IMR-90 (cell line): ENCODE results near the gene TTC39C. TPM values are rescaled to one million over a fixed set of nuclear protein-coding genes. Genes with fewer than 3 reads are reported as not detected.

Source experiments
- ATAC-seq: fragments of 200-7000 bp; cut with Tn5 transposase; 2 replicates; pipeline ENCODE4 v1.9.1; 2020; ENCODE audit warnings: low read depth, mild to moderate bottlenecking, moderate library complexity
- BruUV-seq: library from RNA; stranded (reverse); fragments of 400-500 nt; replicated peaks from 2 replicates; lab custom pipeline; 2021; lab: Mats Ljungman, UMichigan
- CTCF ChIA-PET: fragments of 300-600 bp; formaldehyde crosslinking; extraction: SDS; loops from one replicate; lab custom pipeline; 2021; ENCODE audit warnings: antibody characterized with exemption; lab: Yijun Ruan, JAX
- POLR2A ChIA-PET: fragments of 300-600 bp; sonication (Branson Sonifier 250); formaldehyde crosslinking; loops from one replicate; lab custom pipeline; 2022; ENCODE audit warnings: antibody characterized with exemption; ENCODE audit not compliant: unreplicated experiment; lab: Charles Lee
- DNase-seq: peaks from one replicate; pipeline ENCODE4 v3.0.0; 2013
- H2AFZ ChIP-seq: replicated peaks from 2 replicates; pipeline ENCODE3; 2013; ENCODE audit warnings: low read length, mild to moderate bottlenecking; ENCODE audit not compliant: poor library complexity
- H2AK5ac ChIP-seq: 2 replicates; pipeline ENCODE4 v1.6.1; 2013; ENCODE audit warnings: low read depth, low read length, inconsistent platforms
- H2AK9ac ChIP-seq: replicated peaks from 2 replicates; pipeline ENCODE3; 2013; ENCODE audit warnings: mild to moderate bottlenecking, low read depth, low read length, moderate library complexity; ENCODE audit not compliant: poor library complexity
- H2BK120ac ChIP-seq: 2 replicates; pipeline ENCODE4 v1.6.1; 2013; ENCODE audit warnings: low read depth, low read length, inconsistent platforms
- H2BK15ac ChIP-seq: 3 replicates; pipeline ENCODE4 v1.6.1; 2013; ENCODE audit warnings: low read depth, low read length, inconsistent platforms
- H2BK20ac ChIP-seq: 2 replicates; pipeline ENCODE4 v1.6.1; 2013; ENCODE audit warnings: low read depth, mild to moderate bottlenecking, inconsistent platforms, low read length, moderate library complexity
- H2BK5ac ChIP-seq: 2 replicates; pipeline ENCODE4 v1.6.1; 2013; ENCODE audit warnings: mild to moderate bottlenecking, low read depth, low read length, inconsistent platforms; ENCODE audit not compliant: poor library complexity, severe bottlenecking
- H3K14ac ChIP-seq: replicated peaks from 2 replicates; pipeline ENCODE4 v1.6.1; 2013; ENCODE audit warnings: low read depth, low read length, inconsistent platforms
- H3K18ac ChIP-seq: 2 replicates; pipeline ENCODE4 v1.6.1; 2013; ENCODE audit warnings: low read depth, low read length, control low read depth
- H3K23ac ChIP-seq: 2 replicates; pipeline ENCODE4 v1.6.1; 2013; ENCODE audit warnings: low read depth, low read length, inconsistent platforms
- H3K27ac ChIP-seq: 2 replicates; pipeline ENCODE4 v1.5.1; 2013; ENCODE audit warnings: mild to moderate bottlenecking, control low read depth, low read length; ENCODE audit not compliant: insufficient read depth
- H3K27me3 ChIP-seq: 2 replicates; pipeline ENCODE4 v1.6.1; 2013; ENCODE audit warnings: low read length; ENCODE audit not compliant: control insufficient read depth, insufficient read depth
- H3K36me3 ChIP-seq: 2 replicates; pipeline ENCODE4 v1.6.1; 2013; ENCODE audit warnings: low read length, mixed read lengths; ENCODE audit not compliant: control insufficient read depth, insufficient read depth
- H3K4ac ChIP-seq: 2 replicates; pipeline ENCODE4 v1.6.1; 2013; ENCODE audit warnings: low read depth, low read length, inconsistent platforms
- H3K4me1 ChIP-seq: 2 replicates; pipeline ENCODE4 v1.6.1; 2013; ENCODE audit warnings: low read length, mixed read lengths; ENCODE audit not compliant: control insufficient read depth, insufficient read depth
- H3K4me2 ChIP-seq: 2 replicates; pipeline ENCODE4 v1.6.1; 2013; ENCODE audit warnings: low read depth, mild to moderate bottlenecking, control low read depth, low read length, moderate library complexity
- H3K4me3 ChIP-seq: 2 replicates; pipeline ENCODE4 v1.5.1; 2013; ENCODE audit warnings: low read depth, mild to moderate bottlenecking, control low read depth, low read length, moderate library complexity; ENCODE audit not compliant: insufficient read depth
- H3K56ac ChIP-seq: 2 replicates; pipeline ENCODE4 v1.6.1; 2013; ENCODE audit warnings: low read length, inconsistent platforms; ENCODE audit not compliant: insufficient read depth; ENCODE audit errors: extremely low read depth
- H3K79me1 ChIP-seq, 2 experiments: 2 replicates each; pipeline ENCODE4 v1.6.1; 2013; ENCODE audit warnings: low read length in 2 of 2, inconsistent platforms in 1 of 2, low read depth in 1 of 2
- H3K9ac ChIP-seq: 2 replicates; pipeline ENCODE4 v1.6.1; 2013; ENCODE audit warnings: low read depth, low read length, control low read depth
- H3K9me1 ChIP-seq: 2 replicates; pipeline ENCODE4 v1.6.1; 2013; ENCODE audit warnings: low read length, inconsistent platforms; ENCODE audit not compliant: insufficient read depth
- H3K9me3 ChIP-seq: 2 replicates; pipeline ENCODE4 v1.6.1; 2013; ENCODE audit warnings: low read length; ENCODE audit not compliant: control insufficient read depth, insufficient read depth
- H4K20me1 ChIP-seq: 2 replicates; pipeline ENCODE4 v1.6.1; 2013; ENCODE audit warnings: low read length, inconsistent platforms; ENCODE audit not compliant: insufficient read depth
- H4K5ac ChIP-seq: 2 replicates; pipeline ENCODE4 v1.6.1; 2013; ENCODE audit warnings: mild to moderate bottlenecking, low read depth, low read length, control low read depth
- H4K8ac ChIP-seq, 2 experiments: 2 replicates each; pipeline ENCODE4 v1.6.1; 2013; ENCODE audit warnings: low read depth in 2 of 2, low read length in 2 of 2, control low read depth in 1 of 2, inconsistent platforms in 1 of 2
- H4K91ac ChIP-seq: 2 replicates; pipeline ENCODE4 v1.6.1; 2013; ENCODE audit warnings: low read depth, low read length, inconsistent platforms; ENCODE audit not compliant: insufficient read depth
- BHLHE40 ChIP-seq: fragments of 150-350 bp; IDR thresholded peaks from 2 replicates; pipeline ENCODE4 v1.6.1; 2016; ENCODE audit warnings: mild to moderate bottlenecking, low read depth, low read length
- CHD1 ChIP-seq: IDR thresholded peaks from 2 replicates; pipeline ENCODE4 v1.6.1; 2012; ENCODE audit warnings: low read depth, low read length, improper control_type of control experiment
- ELK1 ChIP-seq: fragments of 150-350 bp; IDR thresholded peaks from 2 replicates; pipeline ENCODE4 v1.6.1; 2016; ENCODE audit warnings: low read depth, mild to moderate bottlenecking, low read length, moderate library complexity, borderline replicate concordance
- FOS ChIP-seq: fragments of 150-350 bp; IDR thresholded peaks from 2 replicates; pipeline ENCODE4 v1.6.1; 2016; ENCODE audit warnings: low read depth, low read length
- MAFK ChIP-seq: IDR thresholded peaks from 2 replicates; pipeline ENCODE4 v1.6.1; 2012; ENCODE audit warnings: low read depth, low read length, improper control_type of control experiment
- POLR2A ChIP-seq: IDR thresholded peaks from 2 replicates; pipeline ENCODE4 v1.6.1; 2012; ENCODE audit warnings: mild to moderate bottlenecking, low read depth, low read length
- RAD21 ChIP-seq: IDR thresholded peaks from 2 replicates; pipeline ENCODE4 v1.6.1; 2012; ENCODE audit warnings: low read length, improper control_type of control experiment
- SMC3 ChIP-seq: fragments of 150-350 bp; IDR thresholded peaks from 2 replicates; pipeline ENCODE4 v1.6.1; 2016; ENCODE audit warnings: low read depth, mild to moderate bottlenecking, antibody characterized with exemption, low read length, moderate library complexity
- WGBS, 2 experiments: methylation state at CpG; one replicate each; pipeline versions ENCODE4 v1.1.5 to v1.1.7; 2013; ENCODE audit warnings: missing lambda C conversion rate in 2 of 2; ENCODE audit not compliant: insufficient read length in 1 of 2; ENCODE audit errors: extremely low coverage in 2 of 2; 5-methylcytosine and 5-hydroxymethylcytosine counted together
- dilution Hi-C: fragments of 300-500 bp; cut with HindIII; formaldehyde crosslinking; loops from one replicate; pipeline ENCODE4 v1.14.3; 2018; ENCODE audit warnings: low sequenced_read_pairs; ENCODE audit not compliant: unreplicated experiment
- in situ Hi-C: fragments of 300-500 bp; cut with MboI; formaldehyde crosslinking; loops from 3 replicates; pipeline ENCODE4 v1.14.3; 2019; ENCODE audit warnings: low sequenced_read_pairs, inconsistent platforms, mixed read lengths
- intact Hi-C: fragments of 100-400 bp; cut with micrococcal nuclease; formaldehyde crosslinking; loops from 2 replicates; pipeline ENCODE4 v1.10.0; 2022
- polyA plus RNA-seq, 3 experiments: library from polyadenylated mRNA; depleted of rRNA; stranded (reverse); fragments of >200 nt; gene quantifications; 2 replicates each; pipeline ENCODE4 v1.2.3, GENCODE V29; 2012; ENCODE audit warnings: low replicate concordance in 1 of 3
- total RNA-seq: library from RNA; depleted of rRNA; stranded (reverse); fragments of >200 nt; gene quantifications from 2 replicates; pipeline ENCODE4 v1.2.3, GENCODE V29; 2012
- TF ChIP-seq, protein P1 (sequence below): fragments of 150-350 bp; IDR thresholded peaks from 2 replicates; pipeline ENCODE4 v1.6.1; 2017; ENCODE audit warnings: mild to moderate bottlenecking, antibody characterized with exemption, low read length, low read depth
- TF ChIP-seq, protein P2 (sequence below): conservative IDR thresholded peaks from 2 replicates; pipeline ENCODE4 v1.5.1; 2012; ENCODE audit warnings: mild to moderate bottlenecking, low read depth, low read length, improper control_type of control experiment

TTC39C gene
- total and polyA plus RNA-seq, 2 of the 4 experiments (the other 2 are of a cell fraction): 8.0 to 20.8 TPM

GRCh38 chr18:24019641-24020331 lies 5.2 kb downstream of the TTC39C start:
- Histone ChIP-seq H4K91ac (no peak overlapping the region), H3K4me2 (no peak overlapping the region), H3K4me1 (peaks cover 13% of the 10 kb centered on the region), H4K5ac (no peak overlapping the region), H2AK9ac (no peak overlapping the region), H3K18ac (no peak overlapping the region), H3K9me1 (peaks cover 31% of the 10 kb centered on the region), H3K27ac (no peak overlapping the region), H4K8ac (no peak overlapping the region), H3K4me3 (no peak overlapping the region), H2AFZ (no peak overlapping the region), H2BK120ac (no peak overlapping the region), H3K56ac (no peak overlapping the region), H2BK5ac (no peak overlapping the region), H3K79me1 (peaks cover 48 to 65% of the 10 kb centered on the region in 2 experiments), H3K27me3 (no peaks in the 10 kb centered on the region), H3K9me3 (no peaks in the 10 kb centered on the region), H4K20me1 (peaks cover 53% of the 10 kb centered on the region), H3K14ac (no peak overlapping the region), H3K4ac (no peak overlapping the region), H3K9ac (no peak overlapping the region), H2AK5ac (no peak overlapping the region; the same call in 1 of the 2 replicates), H2BK20ac (no peak overlapping the region), H2BK15ac (no peak overlapping the region), H3K36me3 (peaks cover 15% of the 10 kb centered on the region), H3K23ac (no peak overlapping the region)
- dilution Hi-C loops (no loop called here), intact Hi-C loops (loop anchor here (5.0 to 10.0 kb wide), 2 partner anchors 207 to 395 kb away; no protein-coding TSS in a partner anchor), in situ Hi-C loops (no loop called here)
- 93% methylated on average over 2 of the region's 5 CpGs; no CpG with 5 or more reads in 1 of the 2 experiments for WGBS, 2 experiments
- TF ChIP-seq MAFK (no peak), POLR2A (no peak), FOS (no peak), RAD21 (no peak), BHLHE40 (no peak), SMC3 (no peak), CHD1 (no peak), ELK1 (no peak)
- TF ChIP-seq, protein P1, sequence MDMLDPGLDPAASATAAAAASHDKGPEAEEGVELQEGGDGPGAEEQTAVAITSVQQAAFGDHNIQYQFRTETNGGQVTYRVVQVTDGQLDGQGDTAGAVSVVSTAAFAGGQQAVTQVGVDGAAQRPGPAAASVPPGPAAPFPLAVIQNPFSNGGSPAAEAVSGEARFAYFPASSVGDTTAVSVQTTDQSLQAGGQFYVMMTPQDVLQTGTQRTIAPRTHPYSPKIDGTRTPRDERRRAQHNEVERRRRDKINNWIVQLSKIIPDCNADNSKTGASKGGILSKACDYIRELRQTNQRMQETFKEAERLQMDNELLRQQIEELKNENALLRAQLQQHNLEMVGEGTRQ: no peak
- TF ChIP-seq, protein P2, sequence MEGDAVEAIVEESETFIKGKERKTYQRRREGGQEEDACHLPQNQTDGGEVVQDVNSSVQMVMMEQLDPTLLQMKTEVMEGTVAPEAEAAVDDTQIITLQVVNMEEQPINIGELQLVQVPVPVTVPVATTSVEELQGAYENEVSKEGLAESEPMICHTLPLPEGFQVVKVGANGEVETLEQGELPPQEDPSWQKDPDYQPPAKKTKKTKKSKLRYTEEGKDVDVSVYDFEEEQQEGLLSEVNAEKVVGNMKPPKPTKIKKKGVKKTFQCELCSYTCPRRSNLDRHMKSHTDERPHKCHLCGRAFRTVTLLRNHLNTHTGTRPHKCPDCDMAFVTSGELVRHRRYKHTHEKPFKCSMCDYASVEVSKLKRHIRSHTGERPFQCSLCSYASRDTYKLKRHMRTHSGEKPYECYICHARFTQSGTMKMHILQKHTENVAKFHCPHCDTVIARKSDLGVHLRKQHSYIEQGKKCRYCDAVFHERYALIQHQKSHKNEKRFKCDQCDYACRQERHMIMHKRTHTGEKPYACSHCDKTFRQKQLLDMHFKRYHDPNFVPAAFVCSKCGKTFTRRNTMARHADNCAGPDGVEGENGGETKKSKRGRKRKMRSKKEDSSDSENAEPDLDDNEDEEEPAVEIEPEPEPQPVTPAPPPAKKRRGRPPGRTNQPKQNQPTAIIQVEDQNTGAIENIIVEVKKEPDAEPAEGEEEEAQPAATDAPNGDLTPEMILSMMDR: no peak
- no TSS peak for BruUV-seq
- no peak for ATAC-seq
- POLR2A ChIA-PET: no interaction called here
- CTCF ChIA-PET: no interaction called here
- no peak for DNase-seq
